Breast epithelium (tissue), 4 donors: ENCODE results near the gene PRR27. TPM values are rescaled to one million over a fixed set of nuclear protein-coding genes. Genes with fewer than 3 reads are reported as not detected.

Experiments
- DNase-seq, 2 donors: peaks; one replicate each; pipeline ENCODE4 v3.0.0-alpha.2; 2019; ENCODE audit warnings: low spot score in 2 of 2
- H3K27ac ChIP-seq, 2 donors: fragments of 200-600 bp; sonication (generic) in 1 of 2; one replicate each; pipeline ENCODE4 v1.5.1; 2016 to 2019; ENCODE audit warnings: mild to moderate bottlenecking in 1 of 2
- H3K27me3 ChIP-seq, 2 donors: fragments of 200-600 bp; sonication (generic) in 1 of 2; one replicate each; pipeline versions ENCODE4 v1.5.1 to v1.6.0; 2017 to 2019; ENCODE audit warnings: control low read depth in 1 of 2, mild to moderate bottlenecking in 1 of 2
- H3K36me3 ChIP-seq: fragments of 200-600 bp; one replicate; pipeline ENCODE4 v1.5.1; 2019
- H3K4me1 ChIP-seq, 2 donors: fragments of 200-600 bp; sonication (generic); one replicate each; pipeline ENCODE4 v1.5.1; 2016 to 2019; ENCODE audit warnings: control low read depth in 1 of 2
- H3K4me3 ChIP-seq, 3 donors: fragments of 200-600 bp; sonication (generic); 1 replicate in 2 of 3; 2 replicates in 1 of 3; pipeline ENCODE4 v1.5.1; 2016 to 2019; ENCODE audit warnings: mild to moderate bottlenecking in 3 of 3, moderate library complexity in 2 of 3
- H3K9me3 ChIP-seq, 2 donors: fragments of 200-600 bp; sonication (generic) in 1 of 2; one replicate each; pipeline ENCODE4 v1.5.1; 2016 to 2019; ENCODE audit warnings: control low read depth in 1 of 2
- CTCF ChIP-seq, 3 donors: fragments of 450-650 bp; IDR thresholded peaks; one replicate each; pipeline ENCODE4 v1.5.1; 2016 to 2017; ENCODE audit warnings: antibody characterized with exemption in 3 of 3, mild to moderate bottlenecking in 3 of 3, moderate library complexity in 3 of 3
- POLR2A ChIP-seq: fragments of 450-650 bp; IDR thresholded peaks from one replicate; pipeline ENCODE4 v1.6.1; 2016; ENCODE audit warnings: antibody characterized with exemption, mild to moderate bottlenecking, moderate library complexity
- POLR2AphosphoS5 ChIP-seq, 3 donors: sonication (generic); formaldehyde crosslinking; IDR thresholded peaks; one replicate each; pipeline ENCODE4 v1.6.1; 2017; ENCODE audit warnings: antibody characterized with exemption in 3 of 3
- intact Hi-C: fragments of 100-400 bp; cut with DNase I; formaldehyde crosslinking; loops from one replicate; pipeline ENCODE4 v1.15.1; 2023; ENCODE audit warnings: low total_unique reads
- total RNA-seq, 3 donors: library from RNA; depleted of rRNA; stranded (reverse); fragments of >200 nt; gene quantifications; one replicate each; pipeline ENCODE4 v1.1.0, GENCODE V29; 2016

PRR27 gene
- total RNA-seq, 3 donors from 2014 or later: not detected

GRCh38 chr4:70183168-70183939 lies 29.3 kb downstream of the PRR27 start:
- intact Hi-C loops: no loop called here
- DNase-seq: no peak
- Histone ChIP-seq H3K36me3 (no peaks in the 10 kb centered on the region), H3K4me3 (no peak overlapping the region), H3K27me3 (no peaks in the 10 kb centered on the region), H3K9me3 (no peaks in the 10 kb centered on the region), H3K4me1 (no peaks in the 10 kb centered on the region), H3K27ac (no peak overlapping the region)
- TF ChIP-seq POLR2AphosphoS5 (IDR thresholded peaks at IDR 0.05) (no peak), CTCF (IDR thresholded peaks at IDR 0.05) (no peak), POLR2A (no peak)

- H3K36me3 ChIP-seq: no peaks in the 10 kb centered on the region
- no peak for DNase-seq
- intact Hi-C loops: no loop called here
- H3K27ac ChIP-seq: no peak overlapping the region
- no peaks in the 10 kb centered on the region for H3K27me3 ChIP-seq
- no peaks in the 10 kb centered on the region for H3K4me1 ChIP-seq
- TF ChIP-seq POLR2A (no peak), POLR2AphosphoS5 (IDR thresholded peaks at IDR 0.05) (no peak), CTCF (IDR thresholded peaks at IDR 0.05) (no peak)
- no peak overlapping the region for H3K4me3 ChIP-seq
- no peaks in the 10 kb centered on the region for H3K9me3 ChIP-seq
Observed at GRCh38 chr4:70183940-70184246, 29.9 kb downstream of the PRR27 start.

- no peak overlapping the region for H3K27ac ChIP-seq
- intact Hi-C loops: no loop called here
Observed at GRCh38 chr4:70187216-70187615, 33.2 kb downstream of the PRR27 start.

GRCh38 chr4:70190579-70190978 lies 36.5 kb downstream of the PRR27 start:
- no peak for DNase-seq
- no peaks in the 10 kb centered on the region for H3K9me3 ChIP-seq
- TF ChIP-seq CTCF (IDR thresholded peaks at IDR 0.05) (no peak), POLR2A (no peak), POLR2AphosphoS5 (IDR thresholded peaks at IDR 0.05) (no peak)
- no peaks in the 10 kb centered on the region for H3K36me3 ChIP-seq
- no peaks in the 10 kb centered on the region for H3K4me1 ChIP-seq
- intact Hi-C loops: no loop called here
- no peaks in the 10 kb centered on the region for H3K27me3 ChIP-seq
- no peak overlapping the region for H3K27ac ChIP-seq
- H3K4me3 ChIP-seq: no peak overlapping the region

More at GRCh38 chr4:70187216-70187615, 33.2 kb downstream of the PRR27 start:
- H3K4me1 ChIP-seq: no peaks in the 10 kb centered on the region
- no peaks in the 10 kb centered on the region for H3K36me3 ChIP-seq
- no peak for DNase-seq
- H3K9me3 ChIP-seq: no peaks in the 10 kb centered on the region
- TF ChIP-seq POLR2A (no peak), CTCF (IDR thresholded peaks at IDR 0.05) (no peak), POLR2AphosphoS5 (IDR thresholded peaks at IDR 0.05) (no peak)
- H3K27me3 ChIP-seq: no peaks in the 10 kb centered on the region
- H3K4me3 ChIP-seq: no peak overlapping the region

- no peaks in the 10 kb centered on the region for H3K27me3 ChIP-seq
- H3K4me3 ChIP-seq: no peak overlapping the region
- no peaks in the 10 kb centered on the region for H3K36me3 ChIP-seq
- no peak overlapping the region for H3K27ac ChIP-seq
- DNase-seq: no peak
- H3K9me3 ChIP-seq: no peaks in the 10 kb centered on the region
- intact Hi-C loops: no loop called here
- TF ChIP-seq POLR2AphosphoS5 (IDR thresholded peaks at IDR 0.05) (no peak), CTCF (IDR thresholded peaks at IDR 0.05) (no peak), POLR2A (no peak)
- no peaks in the 10 kb centered on the region for H3K4me1 ChIP-seq
Observed at GRCh38 chr4:70191647-70192046, 37.6 kb downstream of the PRR27 start.
